Peyer's patch (tissue), 4 donors: Measurements from ENCODE around the gene OR14I1. TPM values are rescaled to one million over a fixed set of nuclear protein-coding genes. Genes with fewer than 3 reads are reported as not detected.

Source experiments
- DNase-seq, 3 donors: peaks; one replicate each; pipeline ENCODE4 v3.0.0-alpha.2; 2017 to 2019
- H3K27ac ChIP-seq, 4 donors: fragments of 200-600 bp; sonication (generic); one replicate each; pipeline ENCODE4 v1.5.1; 2016 to 2019
- H3K27me3 ChIP-seq, 2 donors: fragments of 200-600 bp; sonication (generic); one replicate each; pipeline ENCODE4 v1.5.1; 2019
- H3K36me3 ChIP-seq, 3 donors: fragments of 200-600 bp; sonication (generic); one replicate each; pipeline ENCODE4 v1.5.1; 2016 to 2019
- H3K4me1 ChIP-seq, 4 donors: fragments of 200-600 bp; sonication (generic); one replicate each; pipeline ENCODE4 v1.5.1; 2016 to 2019
- H3K4me3 ChIP-seq, 4 donors: fragments of 200-600 bp; sonication (generic); 1 replicate in 3 of 4; 2 replicates in 1 of 4; pipeline ENCODE4 v1.5.1; 2016 to 2019; ENCODE audit warnings: mild to moderate bottlenecking in 1 of 4
- H3K9me3 ChIP-seq, 4 donors: fragments of 200-600 bp; sonication (generic); one replicate each; pipeline ENCODE4 v1.5.1; 2016 to 2019; ENCODE audit warnings: mild to moderate bottlenecking in 1 of 4
- CTCF ChIP-seq, 6 experiments: fragments of 450-650 bp in 4 of 6; fragments of 200-600 bp in 2 of 6; sonication (generic) in 1 of 6; IDR thresholded peaks; one replicate each; pipeline ENCODE4 v1.5.1; 2017 to 2019; ENCODE audit warnings: antibody characterized with exemption in 6 of 6, mild to moderate bottlenecking in 3 of 6, moderate library complexity in 1 of 6
- POLR2A ChIP-seq, 2 donors: fragments of 450-650 bp; IDR thresholded peaks; one replicate each; pipeline ENCODE4 v1.5.1; 2017; ENCODE audit warnings: antibody characterized with exemption in 2 of 2, mild to moderate bottlenecking in 2 of 2, moderate library complexity in 2 of 2
- total RNA-seq, 4 donors: library from RNA; depleted of rRNA; stranded (reverse); fragments of >200 nt; gene quantifications; one replicate each; pipeline ENCODE4 v1.1.0, GENCODE V29; 2016

OR14I1 gene
- total RNA-seq, 4 donors from 2014 or later = not detected

- no peaks in the 10 kb centered on the region for H3K36me3 ChIP-seq
- H3K27me3 ChIP-seq = no peaks in the 10 kb centered on the region
- no peak for TF ChIP-seq POLR2A (IDR thresholded peaks at IDR 0.05)
- TF ChIP-seq CTCF (IDR thresholded peaks at IDR 0.05) = no peak
- H3K4me3 ChIP-seq = no peak overlapping the region
- no peak overlapping the region for H3K27ac ChIP-seq
- DNase-seq = no peak
- no peaks in the 10 kb centered on the region for H3K4me1 ChIP-seq
- peaks cover 0 to 5% (median 0%) of the 10 kb centered on the region in 4 donors for H3K9me3 ChIP-seq
These were observed 7.8 kb upstream of the OR14I1 start for GRCh38 chr1:248710305-248710900.

- no peak overlapping the region for H3K4me3 ChIP-seq
- H3K4me1 ChIP-seq = peaks cover 0 to 6% (median 0%) of the 10 kb centered on the region in 4 donors
- H3K36me3 ChIP-seq = no peaks in the 10 kb centered on the region
- TF ChIP-seq POLR2A (IDR thresholded peaks at IDR 0.05) (no peak), CTCF (IDR thresholded peaks at IDR 0.05) (no peak)
- H3K27me3 ChIP-seq = no peaks in the 10 kb centered on the region
- no peaks in the 10 kb centered on the region for H3K9me3 ChIP-seq
- DNase-seq = peak in 2 of 3 donors; percentile 64 to 82
- H3K27ac ChIP-seq = peak overlapping the region in 2 of 4 donors; percentile 2 to 28
These were observed 2.0 kb upstream of the OR14I1 start for GRCh38 chr1:248704606-248705005.

GRCh38 chr1:248703674-248704073 lies 1.1 kb upstream of the OR14I1 start:
- Histone ChIP-seq H3K4me1 (peaks cover 0 to 6% (median 0%) of the 10 kb centered on the region in 4 donors), H3K27ac (peak overlapping the region in 2 of 4 donors; percentile 42 to 59), H3K9me3 (no peaks in the 10 kb centered on the region), H3K4me3 (no peak overlapping the region), H3K36me3 (no peaks in the 10 kb centered on the region), H3K27me3 (no peaks in the 10 kb centered on the region)
- TF ChIP-seq CTCF (IDR thresholded peaks at IDR 0.05) (peak in 5 of 6 experiments; percentile 10 to 74 (median 61)), POLR2A (IDR thresholded peaks at IDR 0.05) (no peak)
- no peak for DNase-seq

GRCh38 chr1:248699099-248699498 lies 3.5 kb downstream of the OR14I1 start:
- Histone ChIP-seq H3K9me3 (no peaks in the 10 kb centered on the region), H3K4me3 (no peak overlapping the region), H3K27ac (no peak overlapping the region), H3K27me3 (no peaks in the 10 kb centered on the region), H3K36me3 (no peaks in the 10 kb centered on the region), H3K4me1 (peaks cover 0 to 4% (median 0%) of the 10 kb centered on the region in 4 donors)
- no peak for TF ChIP-seq POLR2A (IDR thresholded peaks at IDR 0.05)
- TF ChIP-seq CTCF (IDR thresholded peaks at IDR 0.05) = no peak
- no peak for DNase-seq

- no peaks in the 10 kb centered on the region for H3K9me3 ChIP-seq
- H3K36me3 ChIP-seq = no peaks in the 10 kb centered on the region
- no peaks in the 10 kb centered on the region for H3K27me3 ChIP-seq
- H3K4me3 ChIP-seq = no peak overlapping the region
- no peak overlapping the region for H3K27ac ChIP-seq
- no peaks in the 10 kb centered on the region for H3K4me1 ChIP-seq
- DNase-seq = peak in 1 of 3 donors; percentile 52
- TF ChIP-seq CTCF (IDR thresholded peaks at IDR 0.05) (peak in 4 of 6 experiments; percentile 11 to 52 (median 40)), POLR2A (IDR thresholded peaks at IDR 0.05) (no peak)
These were observed 4.7 kb downstream of the OR14I1 start for GRCh38 chr1:248697907-248698306.
